ENCODE results near the gene CACNA2D2. TPM values are rescaled to one million over a fixed set of nuclear protein-coding genes. Genes with fewer than 3 reads are reported as not detected.

CACNA2D2 gene
- total and polyA plus RNA-seq, 3 donors from 2014 or later, result 15.9 to 19.3 (median 16.1) TPM

- DNase-seq, result peak; percentile 74
Observed at GRCh38 chr3:50550079-50550736, 46.8 kb upstream of the CACNA2D2 start.

GRCh38 chr3:50549226-50549625 lies 45.8 kb upstream of the CACNA2D2 start:
- intact Hi-C loops (cut with DNase I; ENCODE audit: low total_unique reads), result loop anchor here (10.0 kb wide), 1 partner anchor 184 kb away; no protein-coding TSS in a partner anchor
- Histone ChIP-seq H3K27ac (no peak overlapping the region), H3K4me3 (no peak overlapping the region), H3K4me1 (no peaks in the 10 kb centered on the region), H3K36me3 (ENCODE audit: low read depth, missing control alignments) (no peaks in the 10 kb centered on the region), H3K27me3 (no peaks in the 10 kb centered on the region), H3K9me3 (no peaks in the 10 kb centered on the region)
- no peak for DNase-seq
- WGBS, 2 donors, result 85 to 92% methylated on average over 3 of the region's 3 CpGs
- TF ChIP-seq CTCF (IDR thresholded peaks at IDR 0.05) (no peak), POLR2A (IDR thresholded peaks at IDR 0.05) (no peak)

More at GRCh38 chr3:50550079-50550736, 46.8 kb upstream of the CACNA2D2 start:
- intact Hi-C loops (cut with DNase I; ENCODE audit: low total_unique reads), result no loop called here
- Histone ChIP-seq H3K4me3 (no peak overlapping the region), H3K4me1 (no peaks in the 10 kb centered on the region), H3K36me3 (ENCODE audit: low read depth, missing control alignments) (no peaks in the 10 kb centered on the region), H3K9me3 (no peaks in the 10 kb centered on the region), H3K27ac (no peak overlapping the region), H3K27me3 (no peaks in the 10 kb centered on the region)
- TF ChIP-seq POLR2A (IDR thresholded peaks at IDR 0.05) (no peak), CTCF (IDR thresholded peaks at IDR 0.05) (peak; percentile 45 to 82 (median 62))
- WGBS, 2 donors, result 52 to 64% methylated on average over 7 to 13 of the region's 13 CpGs

- H3K27me3 ChIP-seq, result no peaks in the 10 kb centered on the region
- no peak for TF ChIP-seq POLR2A (IDR thresholded peaks at IDR 0.05)
- 86 to 100% methylated on average over 1 of the region's 1 CpG for WGBS, 2 donors
- no peaks in the 10 kb centered on the region for H3K9me3 ChIP-seq
- no peaks in the 10 kb centered on the region for H3K36me3 ChIP-seq (ENCODE audit: low read depth, missing control alignments)
- intact Hi-C loops (cut with DNase I; ENCODE audit: low total_unique reads), result loop anchor here (10.0 kb wide), 1 partner anchor 181 kb away; no protein-coding TSS in a partner anchor
- H3K4me3 ChIP-seq, result no peak overlapping the region
- no peak overlapping the region for H3K27ac ChIP-seq
- DNase-seq, result no peak
- no peaks in the 10 kb centered on the region for H3K4me1 ChIP-seq
Observed at GRCh38 chr3:50545781-50546180, 42.3 kb upstream of the CACNA2D2 start.

- DNase-seq, result peak; percentile 87
- intact Hi-C loops (cut with DNase I; ENCODE audit: low total_unique reads), result loop anchor here (5.0 to 10.0 kb wide), 2 partner anchors 105 to 178 kb away; no protein-coding TSS in a partner anchor
- WGBS, 2 donors, result 45 to 56% methylated on average over 2 of the region's 2 CpGs
Observed at GRCh38 chr3:50542177-50543034, 39.0 kb upstream of the CACNA2D2 start.

More at GRCh38 chr3:50542177-50543034, 39.0 kb upstream of the CACNA2D2 start:
- Histone ChIP-seq H3K4me3 (no peak overlapping the region), H3K27me3 (no peaks in the 10 kb centered on the region), H3K9me3 (no peaks in the 10 kb centered on the region), H3K27ac (no peak overlapping the region), H3K36me3 (ENCODE audit: low read depth, missing control alignments) (no peaks in the 10 kb centered on the region), H3K4me1 (no peaks in the 10 kb centered on the region)
- TF ChIP-seq CTCF (IDR thresholded peaks at IDR 0.05), result peak; percentile 81 to 87 (median 85)
- TF ChIP-seq POLR2A (IDR thresholded peaks at IDR 0.05), result no peak
